Medulla oblongata (tissue), 1 donor: ENCODE results near the gene GPS1.

ENCODE experiments used
- DNase-seq: peaks from one replicate; pipeline ENCODE4 v3.0.0-alpha.2; 2015; ENCODE audit errors: extremely low spot score

The GPS1 gene

DNA sequence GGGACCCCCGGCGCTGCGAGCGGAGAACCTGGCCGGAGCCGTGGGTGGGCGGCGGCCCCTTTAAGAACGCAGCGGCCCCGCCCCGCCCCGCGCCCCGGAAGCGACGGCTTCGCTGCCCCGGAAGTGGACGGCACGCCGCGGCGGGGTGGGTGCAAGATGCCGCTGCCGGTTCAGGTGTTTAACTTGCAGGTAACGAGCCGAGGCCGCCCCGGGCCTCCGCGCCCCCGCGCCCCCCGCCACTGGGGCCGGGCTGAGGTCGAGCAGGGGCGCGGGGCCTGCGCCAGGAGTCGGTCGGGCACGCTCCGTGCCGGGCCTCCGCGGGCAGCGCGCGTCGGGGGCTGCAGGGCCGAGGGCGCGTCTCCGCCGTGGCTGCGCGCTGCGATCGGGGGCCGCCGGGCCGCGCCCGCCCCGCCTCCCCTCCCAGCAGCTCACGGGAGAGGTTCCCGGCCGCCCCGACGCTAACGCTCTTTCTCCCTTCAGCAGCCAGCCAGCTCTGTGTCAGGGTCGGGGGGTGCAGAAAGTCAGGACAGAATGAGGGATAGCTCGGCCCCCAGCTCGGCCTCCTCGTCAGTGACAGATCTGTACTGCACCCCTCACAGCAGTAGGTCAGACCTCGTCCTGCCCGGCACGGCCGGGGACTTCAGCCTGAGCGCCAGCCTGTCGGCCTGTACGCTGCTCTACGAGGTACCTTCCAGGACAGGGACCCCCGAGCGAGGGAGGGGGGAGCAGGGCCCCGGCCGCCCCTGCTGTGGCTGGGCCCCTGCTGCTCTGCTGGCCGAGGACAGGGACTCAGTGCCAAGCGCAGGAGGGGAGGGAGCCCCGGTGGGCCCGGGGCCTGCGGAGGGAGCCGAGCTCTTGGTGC, at the start of gene GPS1, which contains the start of gene RFNG:
GPS1 (plus strand) TSS at position 123 of the 862 bp plus-strand sequence; CDS start at position 157, 34 bp downstream.
RFNG (minus strand) TSS at position 36 of the 862 bp plus-strand sequence. CDS start 45 bp downstream, outside the sequence.
- peak; percentile 63 for DNase-seq

DNA sequence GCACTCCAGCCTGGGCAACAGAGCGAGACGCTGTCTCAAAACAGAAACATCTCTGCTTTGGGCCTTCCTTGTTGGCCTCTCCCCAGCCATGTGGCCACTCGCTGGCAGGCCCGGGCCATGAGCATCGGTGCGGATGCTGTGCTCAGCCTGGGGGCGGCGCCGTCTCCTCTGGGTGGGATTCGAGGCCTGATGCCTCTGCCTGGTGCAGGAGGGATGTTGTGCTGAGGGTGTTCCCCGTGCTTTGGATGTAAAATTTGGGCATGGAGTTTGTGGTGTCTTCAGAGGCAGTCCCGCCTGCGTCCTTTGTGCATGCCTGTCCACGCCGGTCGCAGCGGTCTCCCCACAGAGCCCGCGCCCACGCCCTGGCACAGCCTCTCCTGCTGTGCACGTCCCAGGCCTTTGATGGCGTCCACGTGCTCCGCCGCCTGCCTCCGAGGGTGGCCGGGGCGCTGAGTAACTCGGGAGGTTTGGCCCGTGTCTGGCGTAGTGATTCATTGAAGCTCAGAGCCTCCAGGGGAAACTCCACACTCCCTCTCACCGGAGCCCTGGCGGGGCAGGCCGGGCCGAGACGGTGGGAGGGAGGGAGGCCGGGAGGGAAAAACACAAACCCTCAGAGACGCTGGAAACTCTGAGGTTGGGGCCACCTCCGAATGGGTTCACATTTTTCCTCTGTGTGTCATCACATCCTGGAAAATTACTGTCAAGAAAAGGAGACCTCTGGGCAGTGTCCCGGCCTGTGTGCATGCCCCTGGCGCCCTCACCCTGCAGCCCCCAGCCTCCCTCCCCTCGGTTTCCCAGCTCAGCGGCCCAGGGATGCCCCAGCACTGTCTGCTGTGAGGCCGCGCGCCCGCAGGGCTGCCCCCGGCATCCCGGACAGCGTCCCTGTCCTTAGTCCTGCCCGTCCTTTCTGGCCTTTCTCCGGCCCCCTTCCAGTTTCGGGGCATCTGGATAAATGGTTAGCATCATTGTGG, 48.0 kb upstream of the GPS1 start:
- no peak for DNase-seq

DNA sequence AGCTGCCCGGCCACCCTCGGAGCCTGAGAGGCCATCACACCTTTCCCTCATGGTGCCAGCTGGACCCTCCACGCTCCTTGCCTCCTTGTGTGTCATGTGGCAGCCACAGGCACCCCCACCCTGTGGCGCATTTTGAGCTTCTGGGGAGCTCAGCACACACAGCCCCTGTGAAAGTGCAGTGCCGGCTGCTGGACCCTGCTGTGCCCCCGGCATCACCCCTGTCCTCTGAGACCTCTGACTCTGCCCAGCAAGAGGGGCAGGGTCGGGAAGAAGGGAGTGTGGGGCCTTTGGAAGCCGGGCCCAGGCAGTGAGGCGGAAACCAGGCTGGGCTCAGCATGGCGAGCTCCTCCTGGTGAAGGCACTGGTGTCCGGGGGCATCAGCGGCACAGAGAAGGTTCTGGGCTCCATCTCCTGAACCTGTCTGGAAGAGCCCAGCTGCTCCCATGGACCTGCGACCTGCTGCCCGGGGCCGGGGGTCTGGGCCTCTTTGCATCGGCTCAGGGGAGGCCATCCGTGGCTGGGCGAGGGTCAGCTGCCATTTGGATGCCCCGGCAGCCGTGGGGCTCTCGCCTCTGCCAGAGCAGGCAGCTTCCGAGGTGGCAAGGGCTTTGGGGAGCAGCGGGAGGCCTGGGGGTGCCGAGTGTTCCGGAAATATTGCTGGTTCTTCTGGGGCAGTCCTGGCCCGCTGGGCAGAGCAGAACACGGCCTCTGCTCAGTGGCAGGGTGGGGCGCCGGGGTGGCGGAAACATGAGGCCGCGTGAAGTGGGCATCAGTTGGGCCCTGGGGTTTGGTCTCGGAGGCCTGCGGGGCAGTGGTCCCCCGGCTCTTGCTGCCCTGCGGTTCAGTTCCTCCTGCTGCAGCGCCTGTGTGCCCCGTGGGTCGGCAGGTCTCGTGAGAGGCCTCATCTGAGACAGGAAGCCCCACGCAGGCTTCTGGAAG, 46.9 kb upstream of the GPS1 start:
- DNase-seq, result no peak

DNA sequence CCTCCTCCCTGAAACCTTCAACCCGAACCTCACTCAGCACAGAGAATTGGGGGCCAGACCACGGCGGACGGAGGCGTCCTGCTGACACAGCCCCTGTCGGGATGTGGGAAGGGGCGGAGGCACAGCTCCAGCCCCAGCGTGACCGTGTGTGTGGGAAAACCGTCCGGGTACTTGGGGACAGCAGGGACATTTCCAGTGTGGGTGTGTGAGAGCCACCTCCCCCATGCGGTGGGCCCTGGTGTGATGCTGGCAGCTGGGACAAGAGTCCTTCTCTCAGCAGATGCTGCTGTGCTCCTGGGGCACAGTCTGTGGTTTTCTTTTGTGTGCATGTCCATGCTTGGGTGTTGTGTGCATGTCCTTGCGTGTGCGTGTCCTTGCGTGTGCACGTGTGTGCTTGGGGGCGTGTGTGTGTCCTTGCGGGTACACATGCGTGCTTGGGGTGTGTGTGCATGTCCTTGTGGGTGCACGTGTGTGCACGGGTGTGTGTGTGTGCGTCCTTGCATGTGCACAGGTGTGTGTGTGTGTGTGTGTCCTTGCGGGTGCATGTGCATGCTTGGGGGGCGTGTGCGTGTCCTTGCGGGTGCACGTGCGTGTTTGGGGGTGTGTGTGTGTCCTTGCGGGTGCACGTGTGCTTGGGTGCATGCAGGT, 45.9 kb upstream of the GPS1 start:
- DNase-seq, result no peak

DNA sequence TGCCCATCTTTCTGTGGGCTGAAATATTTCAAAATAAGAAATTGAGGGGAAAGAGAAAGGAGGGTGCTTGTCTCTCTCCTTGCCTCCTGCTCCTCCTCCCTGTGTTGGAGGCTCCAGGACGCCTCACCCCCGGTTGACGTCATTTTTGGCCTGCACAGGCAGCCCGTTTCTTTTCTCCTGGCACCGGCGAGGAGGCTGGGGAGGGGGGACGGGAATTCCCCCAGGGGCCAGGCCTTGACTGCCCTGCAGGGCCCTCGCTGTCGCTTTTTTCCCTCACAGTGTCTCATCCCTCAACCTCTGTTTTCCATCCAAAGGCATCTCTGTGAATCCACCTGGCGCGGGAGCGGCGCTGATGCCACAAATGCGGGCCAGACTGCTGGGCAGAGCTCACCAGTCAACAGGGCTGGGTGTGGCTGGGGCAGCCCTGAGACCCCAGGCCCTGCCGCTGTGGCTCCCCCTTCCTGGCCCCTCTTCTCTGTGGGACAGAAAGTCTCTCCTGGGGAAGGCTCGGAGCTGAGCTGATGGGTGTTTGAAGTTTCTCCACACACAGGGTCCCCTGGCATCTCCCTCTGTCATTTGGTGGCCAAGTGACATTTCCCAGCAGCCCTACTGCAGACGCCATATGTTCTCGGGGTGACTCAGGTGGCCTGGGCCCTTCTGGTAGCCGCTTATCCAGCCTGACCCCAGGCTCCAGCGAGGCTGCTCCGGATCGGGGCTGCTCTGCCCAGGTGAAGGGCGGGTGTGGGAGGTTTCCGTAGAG, 45.0 kb upstream of the GPS1 start:
- DNase-seq, result peak; percentile 75

DNA sequence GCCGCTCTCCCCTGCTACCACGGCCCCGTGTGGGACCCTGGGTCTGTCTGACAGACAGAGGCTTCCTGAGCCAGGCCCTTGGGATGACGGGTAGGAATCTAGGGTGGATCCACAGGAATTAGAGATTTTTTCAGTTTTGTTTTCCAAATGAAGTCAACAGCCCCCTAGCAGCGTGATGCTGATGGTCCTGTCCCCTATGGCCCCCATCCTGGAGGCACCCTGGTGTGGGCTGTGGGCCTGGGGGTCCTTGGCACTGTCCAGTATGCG, 44.5 kb upstream of the GPS1 start:
- no peak for DNase-seq

DNA sequence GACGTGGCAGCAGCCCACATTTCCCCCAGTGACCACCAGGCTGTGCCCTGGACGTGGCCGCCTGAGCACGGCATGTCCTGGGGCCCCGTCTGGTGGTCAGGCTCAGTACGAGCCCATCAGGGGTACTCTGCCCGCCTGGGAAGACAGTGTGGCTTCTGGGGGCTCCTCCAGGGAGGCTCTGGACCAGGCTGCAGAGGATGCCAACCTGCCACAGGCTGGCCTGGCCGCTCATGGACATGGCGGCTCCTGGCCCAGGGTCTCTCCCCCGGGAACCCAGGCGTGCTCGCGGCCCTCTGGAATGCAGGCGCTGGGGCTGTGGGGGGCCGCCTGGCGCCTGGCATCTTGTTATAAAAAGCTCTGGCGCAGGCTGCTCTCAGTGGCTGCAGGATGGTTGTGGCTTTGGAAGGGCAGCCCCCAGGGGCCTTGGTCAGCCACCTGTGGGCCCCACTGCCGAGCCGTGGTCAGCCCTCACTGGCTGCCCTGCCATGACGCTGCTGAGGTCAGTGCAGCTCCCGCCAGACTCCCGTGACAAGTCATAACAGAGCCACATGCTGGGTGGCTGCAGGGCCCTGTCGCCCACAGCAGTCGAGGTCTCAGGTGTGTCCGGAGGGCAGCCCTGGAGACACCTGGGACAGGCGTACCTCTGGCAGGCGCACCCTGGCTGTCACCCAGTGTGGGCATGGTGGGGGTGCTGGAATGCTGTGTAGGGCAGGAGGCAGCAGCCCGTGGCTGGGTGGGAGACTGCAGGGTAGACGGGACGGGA, 44.0 kb upstream of the GPS1 start:
- no peak for DNase-seq

DNA sequence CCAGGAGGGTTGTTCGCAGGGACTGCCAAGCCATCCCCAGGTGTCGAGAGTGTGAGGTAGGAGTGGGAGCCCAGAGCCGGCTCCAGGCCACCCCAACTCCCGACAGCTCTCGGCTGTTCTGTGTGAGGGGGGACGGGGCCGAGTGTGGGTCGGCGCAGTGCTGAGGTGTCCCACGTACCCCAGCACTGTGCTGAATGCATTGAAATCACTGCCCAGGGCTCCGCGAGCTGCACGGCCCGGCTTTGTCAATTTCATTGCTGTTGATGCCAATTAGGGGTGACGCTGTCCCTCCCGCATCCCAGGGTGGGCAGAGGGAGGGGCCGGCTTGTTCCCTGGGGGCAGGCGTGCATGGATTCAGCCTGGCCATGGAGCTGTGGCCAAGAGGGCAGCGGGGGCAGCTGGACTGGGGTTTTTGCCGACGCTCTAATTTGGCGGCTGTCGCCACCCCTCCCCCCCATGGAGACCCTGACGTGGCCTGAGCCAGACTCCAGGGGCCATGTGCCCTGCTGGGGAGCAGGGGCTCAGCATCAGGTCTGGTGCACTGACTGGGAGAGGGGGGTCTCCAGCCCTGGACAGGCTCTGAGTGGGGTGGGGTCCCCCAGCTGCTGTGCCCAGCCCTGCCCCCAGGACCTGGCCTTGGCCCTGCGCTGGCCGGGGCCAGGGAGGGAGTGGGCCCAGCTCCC, 43.3 kb upstream of the GPS1 start:
- DNase-seq, result no peak

DNA sequence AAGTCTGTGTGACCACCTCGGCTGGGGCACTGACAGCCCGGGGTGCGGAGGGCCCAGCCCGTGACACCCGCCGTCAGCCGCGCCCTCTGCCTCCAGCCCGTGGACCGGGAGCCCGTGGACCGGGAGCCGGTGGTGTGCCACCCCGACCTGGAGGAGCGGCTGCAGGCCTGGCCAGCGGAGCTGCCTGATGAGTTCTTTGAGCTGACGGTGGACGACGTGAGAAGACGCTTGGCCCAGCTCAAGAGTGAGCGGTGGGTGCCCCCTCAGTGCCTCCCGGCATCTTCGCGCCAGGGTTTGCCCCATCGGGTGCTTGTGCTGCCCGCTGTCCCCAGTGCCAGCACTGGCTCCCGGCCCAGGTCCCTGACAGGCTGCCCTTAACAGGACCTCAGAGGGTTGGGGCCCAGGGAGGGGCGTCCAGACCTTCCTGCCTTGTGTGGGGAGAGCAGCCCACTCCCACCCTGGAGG, 42.7 kb upstream of the GPS1 start:
- DNase-seq, result no peak

DNA sequence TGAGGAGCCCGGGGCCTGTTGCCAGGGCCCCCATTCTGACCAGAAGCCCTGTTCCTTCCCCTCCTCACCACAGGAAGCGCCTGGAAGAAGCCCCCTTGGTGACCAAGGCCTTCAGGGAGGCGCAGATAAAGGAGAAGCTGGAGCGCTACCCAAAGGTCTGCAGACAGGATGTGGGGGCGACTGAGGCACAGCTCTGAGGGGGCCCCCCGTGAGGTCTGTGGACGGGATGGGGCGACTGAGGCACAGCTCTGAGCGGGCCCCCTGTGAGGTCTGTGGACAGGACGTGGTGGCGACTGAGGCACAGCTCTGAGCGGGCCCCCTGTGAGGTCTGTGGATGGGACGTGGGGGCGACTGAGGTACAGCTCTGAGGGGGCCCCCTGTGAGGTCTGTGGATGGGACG, 42.3 kb upstream of the GPS1 start:
- no peak for DNase-seq

DNA sequence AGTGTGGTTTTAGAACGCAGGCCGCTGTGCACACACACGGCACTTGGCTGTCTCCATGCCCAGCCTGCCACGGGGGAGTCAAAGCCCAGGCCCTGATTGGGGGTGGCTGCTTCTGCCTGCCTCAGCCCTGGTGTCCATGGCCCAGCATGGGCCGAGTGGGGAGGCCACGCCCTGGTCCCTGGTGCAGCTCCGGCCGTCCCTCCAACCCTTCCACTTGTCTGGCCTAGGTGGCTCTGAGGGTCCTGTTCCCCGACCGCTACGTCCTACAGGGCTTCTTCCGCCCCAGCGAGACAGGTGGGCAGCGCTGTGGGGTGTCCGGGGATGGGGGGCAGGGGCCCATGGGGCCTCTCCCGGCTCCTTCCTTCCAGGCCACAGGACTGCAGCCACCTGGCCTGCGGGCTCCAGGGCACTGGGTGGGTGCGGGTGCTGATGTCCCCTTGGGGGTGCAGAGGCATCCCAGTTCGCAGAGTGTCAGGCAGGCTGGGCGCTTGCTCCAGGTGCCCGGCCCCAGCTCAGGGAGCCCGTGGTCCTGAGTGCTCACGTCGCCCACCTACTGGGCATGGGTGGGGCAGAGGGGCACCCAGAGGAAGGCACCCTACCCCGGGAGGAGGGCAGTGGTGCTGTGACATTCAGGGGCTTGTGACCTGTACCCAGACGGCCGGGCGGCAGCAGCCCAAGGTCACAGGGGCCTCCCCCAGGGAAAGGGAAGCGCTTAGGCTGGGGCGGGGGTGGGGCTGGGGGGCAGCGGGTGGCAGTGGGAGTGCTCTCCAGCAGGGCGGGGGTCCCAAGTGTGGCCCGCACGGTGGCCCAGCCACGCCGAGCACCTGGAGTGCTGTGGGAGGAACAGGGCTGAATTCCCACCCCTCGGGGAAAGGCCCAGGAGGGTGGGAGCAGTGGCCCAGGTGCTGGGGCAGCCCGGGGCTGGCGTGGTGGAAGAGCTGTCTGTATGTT, 40.8 kb upstream of the GPS1 start:
- no peak for DNase-seq

DNA sequence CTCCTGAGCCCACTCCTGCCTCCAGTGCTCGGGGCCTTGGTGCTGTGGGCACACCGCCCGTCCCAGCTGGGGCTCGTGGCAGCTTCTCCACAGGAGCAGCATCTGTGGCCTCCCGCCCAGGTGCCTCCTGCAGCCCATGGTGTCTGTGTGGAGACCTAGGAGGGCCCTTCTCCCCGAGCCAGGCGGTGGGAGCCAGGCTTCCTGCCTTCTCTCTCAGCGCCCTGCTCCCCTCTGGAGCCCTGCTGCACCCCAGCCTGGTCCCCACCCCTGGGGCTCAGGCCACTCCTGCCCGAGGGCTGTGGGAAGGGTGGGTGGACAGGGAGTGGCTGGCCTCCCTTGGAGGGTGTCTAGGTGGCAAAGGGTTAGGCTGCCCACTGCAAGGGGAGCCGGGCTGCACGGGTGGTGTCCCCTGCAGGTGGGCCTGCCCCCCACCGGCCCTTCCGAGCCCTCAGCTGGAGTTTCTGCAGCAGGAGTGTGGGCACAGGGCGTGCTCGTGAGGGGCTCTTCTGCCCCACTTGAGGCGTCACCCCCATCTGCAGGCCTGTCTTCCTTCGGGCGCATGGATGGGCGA, 40.0 kb upstream of the GPS1 start:
- no peak for DNase-seq

DNA sequence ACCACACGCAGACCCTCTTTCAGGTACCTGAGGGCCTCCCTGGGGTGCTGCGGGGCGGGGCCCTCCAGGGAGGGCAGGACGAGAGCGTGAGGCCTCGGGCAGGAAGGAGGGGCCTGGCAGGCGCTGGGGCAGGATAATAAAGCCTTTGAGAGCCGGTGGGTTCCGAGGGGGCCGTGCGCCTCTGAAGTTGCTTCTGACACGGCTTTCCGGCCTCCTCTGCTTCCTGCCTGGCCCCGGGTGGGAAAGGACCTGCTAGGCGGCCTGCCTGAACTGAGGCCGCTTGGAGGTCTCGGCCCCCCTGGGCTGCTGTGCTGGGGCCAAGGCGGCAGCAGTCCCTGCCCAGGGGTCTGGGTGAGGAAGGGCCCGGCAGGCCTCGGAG, 39.4 kb upstream of the GPS1 start:
- no peak for DNase-seq

DNA sequence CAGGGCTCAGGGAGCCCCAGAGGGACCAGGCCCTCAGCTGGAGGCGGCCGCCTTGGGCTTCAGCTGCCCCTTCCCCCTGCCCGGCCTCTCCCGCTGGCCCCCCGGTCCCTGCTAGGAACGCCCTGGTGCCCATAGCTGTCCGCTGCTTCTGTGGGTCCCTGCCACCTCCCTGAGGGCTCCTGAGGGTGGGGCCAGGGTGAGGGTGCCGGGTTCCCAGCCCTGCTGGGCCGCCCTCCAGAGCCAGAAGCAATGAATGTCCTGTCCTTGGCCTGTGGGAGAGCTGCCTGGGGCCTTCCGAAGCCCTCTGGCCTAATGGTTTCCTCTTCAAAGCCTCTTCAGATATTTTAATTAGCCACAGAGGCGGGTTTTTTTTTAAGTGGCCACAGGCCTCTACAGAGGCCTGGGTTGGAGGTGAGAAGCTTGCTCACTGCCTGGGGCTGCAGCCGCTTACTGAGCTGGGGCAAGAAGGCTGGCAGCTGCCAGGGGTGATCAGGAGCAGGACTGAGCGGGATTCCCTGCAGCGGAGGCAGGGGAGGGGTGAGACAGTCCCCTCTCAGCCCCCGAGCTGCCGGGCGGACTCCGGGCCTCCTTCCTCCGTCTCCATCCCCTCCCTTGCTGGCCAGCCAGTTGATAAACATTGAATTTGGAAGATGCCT, 38.9 kb upstream of the GPS1 start:
- no peak for DNase-seq

DNA sequence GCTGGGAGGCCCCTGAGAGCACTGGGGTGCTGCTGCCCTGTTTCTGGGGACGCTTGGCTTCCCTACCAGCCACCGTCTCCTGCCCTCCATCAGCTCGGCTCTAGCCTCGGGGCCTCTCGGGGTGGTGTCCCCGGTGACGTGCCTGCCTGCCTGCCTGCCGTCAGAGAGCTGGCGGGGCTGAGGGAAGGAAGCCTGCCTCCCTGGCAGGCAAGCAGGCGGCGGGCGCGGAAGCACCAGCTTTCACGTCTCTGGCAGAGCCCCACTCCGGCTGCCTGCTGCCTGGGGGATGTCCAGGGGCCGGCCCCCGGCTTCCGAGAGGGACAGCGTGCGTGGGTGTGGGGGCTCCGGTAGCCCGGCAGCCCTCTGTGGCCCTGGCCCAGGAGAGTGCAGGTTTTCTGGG, 38.4 kb upstream of the GPS1 start:
- peak; percentile 56 for DNase-seq

DNA sequence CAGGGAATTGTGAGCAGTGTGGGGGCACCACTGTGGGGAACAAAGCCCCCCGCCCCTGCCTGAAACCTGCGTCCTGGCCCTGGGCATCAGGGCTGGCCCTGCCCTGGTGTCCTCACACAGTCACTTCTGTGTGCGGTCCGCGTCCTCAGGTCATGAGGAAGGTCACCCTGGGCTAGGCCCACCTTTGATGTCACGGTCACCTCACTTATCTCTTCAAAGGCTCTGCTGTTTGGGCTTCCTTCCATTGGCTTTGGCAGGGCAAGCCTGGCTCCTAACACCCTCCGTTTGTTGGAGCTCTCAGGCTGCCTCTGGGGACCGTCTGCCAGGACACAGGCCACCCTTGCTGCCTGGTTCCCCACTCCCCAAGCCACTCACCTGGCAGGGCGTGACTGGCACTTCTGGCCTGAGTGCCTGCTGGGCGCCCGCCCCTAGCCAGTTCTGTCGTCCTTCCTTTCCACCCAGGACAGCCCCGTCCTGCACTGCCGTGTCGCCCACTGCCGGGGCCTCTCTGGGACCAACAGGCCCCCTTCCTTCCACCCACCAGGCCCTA, 37.9 kb upstream of the GPS1 start:
- DNase-seq, result no peak

DNA sequence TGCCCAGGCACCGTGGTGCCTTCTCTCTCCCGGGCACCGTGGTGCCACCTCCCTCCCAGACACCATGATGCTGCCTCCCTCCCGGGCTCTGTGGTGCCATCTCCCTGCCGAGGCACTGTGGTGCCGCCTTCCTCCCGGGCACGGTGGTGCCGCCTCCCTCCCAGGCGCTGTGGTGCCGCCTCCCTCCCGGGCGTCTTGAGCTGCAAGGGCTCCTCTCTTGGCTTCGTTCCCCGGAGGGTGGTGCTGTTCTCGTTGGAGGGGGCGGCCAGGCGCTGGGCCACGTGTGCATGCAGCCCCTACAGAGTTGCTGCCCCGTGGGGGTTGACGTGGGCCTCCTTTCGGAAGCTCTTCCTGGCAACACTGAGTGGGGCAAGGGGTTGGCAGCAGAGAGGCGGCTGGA, 37.3 kb upstream of the GPS1 start:
- DNase-seq, result no peak
